ENCODE results near the gene SLC25A22.

Gene SLC25A22

GRCh38 chr11:745428-745827 lies 52.7 kb downstream of the SLC25A22 start:
- H3K27me3 Mint-ChIP-seq (ENCODE audit: low read depth, poor library complexity) = peaks cover 19% of the 10 kb centered on the region
- no peaks in the 10 kb centered on the region for H3K36me3 Mint-ChIP-seq (ENCODE audit: low read depth)
- H3K9me3 Mint-ChIP-seq = no peaks in the 10 kb centered on the region
- peak overlapping the region; percentile 54 for H3K4me3 Mint-ChIP-seq
- TF ChIP-seq, protein P1, sequence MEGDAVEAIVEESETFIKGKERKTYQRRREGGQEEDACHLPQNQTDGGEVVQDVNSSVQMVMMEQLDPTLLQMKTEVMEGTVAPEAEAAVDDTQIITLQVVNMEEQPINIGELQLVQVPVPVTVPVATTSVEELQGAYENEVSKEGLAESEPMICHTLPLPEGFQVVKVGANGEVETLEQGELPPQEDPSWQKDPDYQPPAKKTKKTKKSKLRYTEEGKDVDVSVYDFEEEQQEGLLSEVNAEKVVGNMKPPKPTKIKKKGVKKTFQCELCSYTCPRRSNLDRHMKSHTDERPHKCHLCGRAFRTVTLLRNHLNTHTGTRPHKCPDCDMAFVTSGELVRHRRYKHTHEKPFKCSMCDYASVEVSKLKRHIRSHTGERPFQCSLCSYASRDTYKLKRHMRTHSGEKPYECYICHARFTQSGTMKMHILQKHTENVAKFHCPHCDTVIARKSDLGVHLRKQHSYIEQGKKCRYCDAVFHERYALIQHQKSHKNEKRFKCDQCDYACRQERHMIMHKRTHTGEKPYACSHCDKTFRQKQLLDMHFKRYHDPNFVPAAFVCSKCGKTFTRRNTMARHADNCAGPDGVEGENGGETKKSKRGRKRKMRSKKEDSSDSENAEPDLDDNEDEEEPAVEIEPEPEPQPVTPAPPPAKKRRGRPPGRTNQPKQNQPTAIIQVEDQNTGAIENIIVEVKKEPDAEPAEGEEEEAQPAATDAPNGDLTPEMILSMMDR (IDR thresholded peaks at IDR 0.05) = no peak
- peaks cover 25% of the 10 kb centered on the region for H3K4me1 Mint-ChIP-seq
- no peak overlapping the region for H3K27ac Mint-ChIP-seq
- DNase-seq = no peak

DNA sequence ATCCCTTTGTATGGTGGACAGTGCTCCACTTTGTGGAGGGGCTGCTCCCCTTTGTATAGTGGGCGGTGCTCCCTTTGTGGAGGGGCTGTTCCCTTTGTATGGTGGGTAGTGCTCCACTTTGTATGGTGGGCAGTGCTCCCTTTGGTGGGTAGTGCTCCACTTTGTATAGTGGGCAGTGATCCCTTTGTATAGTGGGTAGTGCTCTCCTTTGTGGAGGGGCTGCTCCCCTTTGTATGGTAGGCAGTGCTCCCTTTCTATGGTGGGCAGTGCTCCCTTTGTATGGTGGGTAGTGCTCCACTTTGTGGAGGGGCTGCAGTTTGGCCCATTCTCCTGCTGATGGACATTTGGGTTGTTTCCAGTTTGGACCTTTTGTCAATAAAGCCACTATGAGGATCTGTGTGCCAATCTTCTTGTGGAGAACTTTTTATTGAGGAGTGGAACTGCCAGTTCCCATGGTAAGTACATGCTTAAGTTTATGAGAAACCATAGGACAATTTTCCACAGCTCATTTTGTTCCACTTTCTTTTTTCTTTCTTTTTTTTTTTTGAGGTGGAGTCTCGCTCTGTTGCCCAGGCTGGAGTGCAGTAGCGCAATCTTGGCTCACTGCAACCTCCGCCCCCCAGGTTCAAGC lies 55.4 kb downstream of the SLC25A22 start:
- Mint-ChIP-seq H3K9me3 (no peaks in the 10 kb centered on the region), H3K27ac (no peak overlapping the region), H3K4me3 (no peak overlapping the region), H3K27me3 (ENCODE audit: low read depth, poor library complexity) (peaks cover 33% of the 10 kb centered on the region), H3K4me1 (peaks cover 13% of the 10 kb centered on the region), H3K36me3 (ENCODE audit: low read depth) (no peaks in the 10 kb centered on the region)
- no peak for DNase-seq
- TF ChIP-seq, protein P1 (IDR thresholded peaks at IDR 0.05) = no peak

DNA sequence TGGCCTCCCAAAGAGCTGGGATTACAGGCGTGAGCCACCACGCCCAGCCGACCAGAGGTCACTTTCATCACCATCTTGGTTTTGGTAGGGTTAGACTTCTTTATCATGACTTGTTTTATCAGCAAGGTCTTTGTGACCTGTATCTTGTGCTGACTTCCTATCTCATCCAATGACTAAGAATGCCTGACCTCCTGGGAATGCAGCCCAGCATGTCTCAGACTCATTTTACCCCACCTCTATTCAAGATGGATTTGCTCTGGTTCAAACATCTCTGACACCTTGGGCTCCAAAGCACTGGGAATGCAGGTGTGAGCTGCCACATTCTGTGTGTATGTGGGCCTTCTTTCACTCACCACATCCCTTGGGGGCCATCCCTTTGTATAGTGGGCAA lies 55.9 kb downstream of the SLC25A22 start:
- TF ChIP-seq, protein P1 (IDR thresholded peaks at IDR 0.05) = no peak
- peaks cover 19% of the 10 kb centered on the region for H3K4me1 Mint-ChIP-seq
- no peak overlapping the region for H3K4me3 Mint-ChIP-seq
- peaks cover 36% of the 10 kb centered on the region for H3K27me3 Mint-ChIP-seq (ENCODE audit: low read depth, poor library complexity)
- H3K36me3 Mint-ChIP-seq (ENCODE audit: low read depth) = no peaks in the 10 kb centered on the region
- peaks cover 5% of the 10 kb centered on the region for H3K9me3 Mint-ChIP-seq
- no peak overlapping the region for H3K27ac Mint-ChIP-seq
- no peak for DNase-seq

Data from nephron progenitor cell (in vitro differentiated cells).